Hepatocyte (in vitro differentiated cells): ENCODE results near the gene TAAR6.

Experiments
- CTCF ChIP-seq: fragments of 200-600 bp; sonication (generic); IDR thresholded peaks from 2 replicates; pipeline ENCODE4 v1.5.1; 2016; ENCODE audit warnings: antibody characterized with exemption, mild to moderate bottlenecking; ENCODE audit not compliant: poor library complexity
- EZH2 ChIP-seq: fragments of 200-600 bp; sonication (generic); IDR thresholded peaks from 2 replicates; pipeline ENCODE4 v1.6.1; 2016; ENCODE audit warnings: antibody characterized with exemption, mild to moderate bottlenecking, borderline replicate concordance

GRCh38 chr6:132568611-132569010, 1.5 kb upstream of the TAAR6 start:
- TF ChIP-seq CTCF, result no peak
- no peak for TF ChIP-seq EZH2
